ENCODE data around the gene TSHZ2.

TSHZ2 gene

DNA sequence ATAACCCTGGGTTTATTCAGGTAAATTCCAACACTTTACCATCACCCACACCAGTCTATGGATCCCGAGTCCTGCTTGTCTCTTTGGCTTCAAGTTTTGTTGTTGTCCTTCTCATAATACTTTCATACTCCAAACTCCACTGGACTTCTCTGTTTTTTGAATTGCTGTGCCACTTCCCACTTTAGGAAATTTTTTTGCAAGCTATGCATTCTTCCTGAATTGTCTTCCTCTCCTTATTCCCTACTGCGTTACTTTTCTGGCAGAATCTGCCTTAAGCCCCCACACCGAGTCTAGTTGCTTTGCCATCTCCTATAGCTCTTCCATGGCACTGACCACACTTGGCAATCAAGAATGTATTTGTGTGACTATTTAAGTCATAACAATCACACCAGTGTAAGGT lies 96.1 kb downstream of the TSHZ2 start:
- DNase-seq (ENCODE audit: low spot score) = no peak

DNA sequence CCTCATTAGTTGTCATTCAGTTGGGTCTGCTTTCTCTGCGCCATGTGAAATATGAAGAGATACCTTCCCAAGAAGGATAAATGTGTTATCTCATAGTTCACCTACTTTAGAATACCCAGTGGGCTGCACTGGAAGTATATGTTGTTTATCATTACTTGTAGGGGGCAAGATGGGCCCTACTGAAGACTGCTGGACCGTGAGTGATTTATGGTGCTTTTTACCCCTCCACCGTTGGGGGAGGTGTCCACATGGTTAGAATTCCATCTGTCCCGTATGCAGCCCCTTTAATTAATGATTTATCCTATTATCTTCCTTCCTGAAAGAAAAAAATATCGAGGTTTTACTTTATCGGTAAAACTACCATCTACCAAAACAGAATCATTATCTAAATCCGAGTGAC lies 97.0 kb downstream of the TSHZ2 start:
- no peak for DNase-seq (ENCODE audit: low spot score)

DNA sequence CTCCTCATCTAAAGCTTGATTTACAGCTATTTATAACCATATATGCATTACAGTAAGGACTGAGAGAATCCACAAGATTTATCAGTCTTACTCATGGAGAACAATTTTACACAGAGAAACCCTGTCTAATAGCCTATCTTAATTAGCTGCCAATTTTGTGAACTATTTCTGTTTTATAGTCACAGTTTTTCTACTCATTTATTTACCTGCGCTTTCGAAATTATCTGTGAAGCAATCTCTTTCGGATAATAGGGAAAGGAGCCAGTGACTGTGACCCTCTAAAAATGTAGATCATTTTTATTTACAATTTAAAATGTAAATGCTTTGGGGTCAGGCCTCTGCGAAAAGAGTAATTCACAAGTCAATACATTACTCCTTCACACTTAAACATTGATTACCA lies 98.1 kb downstream of the TSHZ2 start:
- no peak for DNase-seq (ENCODE audit: low spot score)

DNA sequence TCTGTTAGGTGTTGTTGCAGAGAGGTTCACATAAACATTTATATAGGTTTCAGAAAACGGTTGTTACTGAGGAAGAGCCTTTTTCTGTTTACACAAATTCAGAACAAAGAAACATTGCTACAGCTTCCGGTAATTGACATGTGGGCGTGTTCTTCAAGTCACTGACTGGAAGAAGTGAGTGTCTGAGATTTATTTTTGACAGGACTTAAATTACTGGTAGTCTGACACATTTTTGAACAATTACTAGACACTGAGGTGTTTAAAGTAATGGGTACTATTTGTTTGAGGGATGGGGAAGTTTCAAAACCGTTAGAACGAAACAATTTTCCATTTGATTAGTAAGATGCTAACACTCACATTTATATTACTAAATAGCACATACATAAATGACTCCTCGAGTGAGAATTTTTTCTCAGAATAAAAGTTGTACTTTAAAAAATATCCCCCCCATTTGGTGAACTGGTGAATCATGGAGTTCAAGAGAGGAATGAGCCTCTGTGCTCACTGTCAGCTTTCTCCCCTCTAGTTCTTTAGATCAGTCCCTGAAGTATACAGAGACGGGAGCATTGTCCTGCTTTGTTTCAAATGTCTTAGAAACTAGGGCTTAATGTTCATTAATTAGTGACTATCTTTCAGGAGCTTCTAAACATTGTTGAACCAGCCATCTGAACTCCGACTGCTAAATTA lies 98.7 kb downstream of the TSHZ2 start:
- DNase-seq (ENCODE audit: low spot score) = no peak

DNA sequence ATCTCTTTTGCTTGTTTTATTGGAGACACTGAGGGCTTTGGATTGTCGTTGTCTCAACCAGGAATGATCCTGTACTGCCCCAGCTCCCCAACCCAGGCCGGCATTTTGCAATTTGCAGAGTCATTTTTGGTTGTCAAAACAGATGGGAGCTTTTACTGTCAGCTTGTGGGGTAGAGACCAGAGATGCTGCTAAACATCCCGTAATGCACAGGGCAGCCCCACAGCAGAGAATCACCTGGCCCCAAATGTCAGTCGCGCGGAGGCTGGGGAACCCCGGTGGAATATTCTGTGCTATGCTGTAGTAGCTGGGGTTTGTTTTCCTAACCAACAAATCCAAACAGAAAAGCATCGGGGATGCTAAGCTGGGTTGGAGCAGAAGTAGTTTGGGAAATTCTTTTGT lies 99.7 kb downstream of the TSHZ2 start:
- no peak for DNase-seq (ENCODE audit: low spot score)

DNA sequence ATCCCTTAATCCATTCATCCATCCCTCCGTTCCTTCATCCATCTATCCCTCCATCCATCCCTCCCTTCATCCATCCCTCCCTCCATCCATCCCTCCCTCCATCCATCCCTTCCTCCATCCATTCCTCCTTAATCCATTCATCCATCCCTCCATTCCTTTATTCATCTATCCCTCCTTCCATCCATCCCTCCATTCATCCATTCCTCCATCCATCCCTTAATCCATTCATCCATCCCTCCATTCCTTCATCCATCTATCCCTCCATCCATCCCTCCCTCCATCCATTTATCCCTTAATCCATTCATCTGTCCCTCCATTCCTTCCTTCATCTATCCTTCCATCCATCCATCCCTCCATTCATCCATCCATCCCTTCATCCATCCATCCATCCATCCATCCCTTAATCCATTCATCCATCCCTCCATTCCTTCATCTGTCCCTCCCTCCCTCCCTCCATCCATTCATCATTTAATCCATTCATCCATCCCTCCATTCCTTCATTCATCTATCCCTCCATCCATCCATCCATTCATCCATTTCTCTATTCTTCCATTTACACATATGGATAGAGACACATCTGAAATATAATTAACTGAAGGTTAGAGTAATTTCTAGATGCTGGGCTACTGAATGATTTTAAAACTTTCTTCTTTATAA lies 100.9 kb downstream of the TSHZ2 start:
- DNase-seq (ENCODE audit: low spot score) = no peak

DNA sequence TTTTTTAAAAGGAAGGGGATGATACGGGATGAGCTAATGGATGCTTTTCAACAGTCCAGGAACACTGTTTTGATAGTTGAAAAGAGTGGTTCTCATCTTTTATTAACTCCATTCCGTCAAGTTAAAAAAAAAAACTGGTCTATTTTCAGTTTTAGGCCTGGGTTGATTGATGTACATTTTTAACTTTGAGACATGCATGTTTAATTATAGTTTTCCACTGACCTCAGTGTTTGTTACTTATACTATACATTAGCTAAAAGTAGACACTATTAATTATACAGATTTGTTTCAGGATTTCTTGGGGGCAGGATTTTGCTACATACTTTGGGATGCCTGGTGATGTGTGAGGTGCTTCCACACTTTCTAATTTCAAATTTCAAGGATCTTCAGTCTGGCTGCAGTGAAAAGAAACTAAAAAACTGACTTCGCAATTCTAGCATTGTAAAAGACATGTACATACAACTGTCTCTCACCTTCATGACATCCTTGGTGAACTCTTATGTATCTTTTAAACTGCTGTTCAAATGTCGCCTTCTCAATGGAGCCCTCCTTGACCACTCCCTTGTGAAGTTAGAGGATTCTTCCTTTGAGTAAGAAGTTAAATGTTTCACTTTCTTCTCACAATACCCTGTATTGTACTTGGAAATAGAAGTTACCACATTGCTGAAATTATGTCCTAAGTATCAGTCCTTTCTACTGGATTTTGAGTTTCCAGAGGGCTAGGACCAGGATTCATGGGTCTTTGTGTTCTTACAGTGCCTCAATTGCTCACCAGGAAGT lies 101.7 kb downstream of the TSHZ2 start:
- no peak for DNase-seq (ENCODE audit: low spot score)

DNA sequence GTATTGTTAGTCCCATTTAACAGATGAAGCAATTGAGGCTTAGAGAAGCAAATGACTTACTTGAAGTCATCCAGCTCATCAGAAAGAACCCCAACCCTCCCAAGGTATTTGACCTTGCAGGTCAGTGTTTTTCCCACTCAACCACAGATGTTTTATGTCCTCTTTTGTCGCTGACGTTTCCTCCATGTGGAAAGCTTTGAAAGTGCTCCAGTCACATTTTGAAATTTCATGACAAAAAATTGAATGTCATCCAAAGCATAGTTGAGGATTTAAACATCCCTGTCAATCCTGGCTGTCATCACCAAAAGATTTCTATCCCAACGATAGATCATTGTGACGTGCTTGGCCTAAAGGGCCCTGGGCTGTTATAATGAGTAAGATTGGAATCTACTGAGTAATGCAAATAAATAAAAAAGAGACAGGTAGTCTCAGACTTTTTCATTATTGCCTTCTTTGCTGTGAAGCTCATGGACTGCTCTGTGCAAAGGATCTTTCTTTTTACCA lies 102.7 kb downstream of the TSHZ2 start:
- no peak for DNase-seq (ENCODE audit: low spot score)

DNA sequence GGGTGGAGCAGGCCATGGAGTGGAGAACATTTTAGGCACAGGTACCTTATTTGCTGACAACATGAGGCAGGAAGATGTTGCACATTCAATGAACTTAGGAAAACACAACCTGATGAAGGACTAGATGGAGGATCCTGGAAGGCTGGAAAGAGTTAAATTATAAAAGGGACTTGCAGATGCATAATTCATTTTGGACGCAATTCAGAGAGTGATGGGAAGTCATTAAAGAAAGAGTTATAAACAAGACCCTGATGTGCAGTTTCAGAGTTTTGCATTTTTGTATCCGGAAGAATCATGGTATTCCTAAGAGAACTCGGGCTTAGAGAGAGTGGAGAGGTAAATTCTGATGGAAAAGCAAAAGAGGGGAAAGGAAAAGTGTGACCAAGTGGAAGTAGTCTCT lies 104.5 kb downstream of the TSHZ2 start:
- DNase-seq (ENCODE audit: low spot score) = no peak

DNA sequence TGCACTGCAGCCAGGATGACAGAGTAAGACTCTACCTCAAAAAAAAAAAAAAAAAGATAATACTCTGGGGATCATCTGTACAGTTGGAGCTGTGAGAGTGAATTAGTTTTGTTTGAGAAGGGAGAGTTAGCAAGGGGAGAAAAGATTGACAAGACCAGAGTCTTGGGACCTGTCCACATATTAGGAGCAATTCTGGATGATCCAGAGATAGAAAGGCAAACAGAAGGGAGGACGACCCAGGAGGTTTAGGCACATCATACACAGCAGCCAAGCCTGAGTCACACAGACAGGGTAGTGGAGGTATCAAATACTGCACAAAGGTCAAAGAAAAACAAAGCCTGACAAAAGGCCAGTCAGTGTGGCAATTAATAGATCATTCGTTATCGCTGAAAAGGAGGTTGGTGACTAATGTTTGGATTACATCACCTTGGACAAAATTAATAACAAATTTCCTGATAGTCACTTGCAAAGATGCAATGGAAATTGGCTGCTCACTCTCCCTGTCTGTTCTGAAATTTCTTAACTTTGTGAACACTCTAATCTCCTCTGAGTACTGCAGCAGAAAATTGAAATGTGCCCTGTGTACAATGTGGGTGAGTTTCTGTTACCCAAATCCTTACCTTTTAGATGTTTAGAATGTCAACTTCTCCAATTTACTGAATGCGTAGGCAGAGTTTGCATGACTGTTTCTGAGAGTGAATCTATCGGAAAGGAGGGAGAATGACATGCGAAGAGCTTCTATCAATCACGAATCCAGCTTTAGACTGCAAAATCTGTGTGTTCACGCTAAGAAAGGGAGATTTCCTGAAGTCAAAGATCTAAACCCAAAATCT lies 105.4 kb downstream of the TSHZ2 start:
- DNase-seq (ENCODE audit: low spot score) = no peak

DNA sequence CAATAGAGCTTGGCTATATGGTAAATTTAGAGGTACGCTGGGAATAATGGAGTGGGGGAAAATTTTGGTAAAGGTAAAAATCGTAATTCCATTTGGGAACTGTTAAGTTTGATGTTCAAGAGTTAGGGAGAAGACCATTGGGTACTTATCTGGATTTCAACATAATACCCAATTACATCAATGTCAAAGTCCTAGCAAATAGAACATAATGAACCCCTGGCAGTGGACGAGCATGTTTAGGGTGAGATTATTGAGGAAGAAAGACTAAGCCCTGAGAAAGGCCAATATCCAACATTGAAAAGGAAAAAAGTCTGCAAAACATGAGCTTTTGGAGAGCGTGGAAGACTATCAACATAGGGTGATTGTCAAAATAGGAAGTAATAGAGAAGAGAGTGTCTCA lies 106.6 kb downstream of the TSHZ2 start:
- DNase-seq (ENCODE audit: low spot score) = no peak

DNA sequence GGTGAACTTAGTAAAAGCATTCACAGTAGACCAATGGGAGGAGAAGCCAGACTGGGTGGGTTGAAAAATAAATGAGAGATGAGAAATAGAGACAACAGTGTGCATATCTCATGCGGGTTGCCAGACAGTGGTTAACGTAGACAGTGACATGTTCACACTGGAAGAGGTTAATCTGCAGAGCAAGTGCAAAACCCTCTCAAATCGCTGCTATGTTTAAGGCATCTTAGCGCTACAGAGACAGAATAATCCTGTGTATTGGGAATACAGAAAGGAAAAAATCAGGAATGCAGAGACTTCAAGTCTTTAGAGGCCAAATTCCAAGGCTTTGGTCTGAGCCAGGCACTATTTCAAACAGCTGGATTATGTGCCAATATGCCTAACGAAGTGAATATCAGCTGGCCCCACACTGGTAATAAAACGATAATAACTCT lies 107.1 kb downstream of the TSHZ2 start:
- DNase-seq (ENCODE audit: low spot score) = no peak

DNA sequence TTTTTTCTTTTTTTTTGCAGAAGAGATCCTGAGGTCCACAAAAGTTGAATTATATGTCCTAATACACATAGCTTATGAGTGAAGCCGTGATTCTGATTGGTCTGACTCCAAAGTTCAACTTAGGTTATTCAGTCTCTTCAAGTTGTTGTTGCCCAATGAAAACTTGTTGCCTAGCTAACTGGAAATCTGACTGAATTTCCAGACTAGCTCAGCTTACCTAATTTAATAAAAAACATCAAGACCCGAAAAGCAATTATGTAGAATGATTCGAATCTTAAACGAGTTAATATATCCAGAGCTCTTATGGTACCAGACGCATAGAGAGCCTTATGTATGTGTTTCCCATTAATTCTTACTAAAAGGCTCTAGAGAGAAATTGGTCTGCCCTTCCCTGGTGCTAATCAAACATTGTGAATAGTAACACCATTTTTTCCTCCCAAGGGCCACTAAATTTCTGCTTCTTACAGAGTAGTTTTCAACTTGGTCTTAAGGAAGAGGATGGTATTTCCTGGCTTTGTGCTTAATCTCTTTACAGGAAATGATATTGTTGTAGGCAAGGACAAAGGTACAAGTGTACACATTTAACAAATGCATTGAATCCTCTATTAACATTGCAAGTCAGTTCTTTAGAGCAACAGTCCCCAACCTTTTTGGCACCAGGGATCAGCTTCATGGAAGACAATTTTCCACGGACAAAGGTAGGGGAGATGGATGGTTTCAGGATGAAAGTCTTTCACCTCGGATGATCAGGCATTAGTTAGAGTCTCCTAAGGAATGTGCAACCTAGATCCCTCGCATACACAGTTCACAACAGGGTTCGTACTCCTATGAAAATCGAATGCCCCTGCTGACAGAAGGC lies 107.9 kb downstream of the TSHZ2 start:
- no peak for DNase-seq (ENCODE audit: low spot score)

DNA sequence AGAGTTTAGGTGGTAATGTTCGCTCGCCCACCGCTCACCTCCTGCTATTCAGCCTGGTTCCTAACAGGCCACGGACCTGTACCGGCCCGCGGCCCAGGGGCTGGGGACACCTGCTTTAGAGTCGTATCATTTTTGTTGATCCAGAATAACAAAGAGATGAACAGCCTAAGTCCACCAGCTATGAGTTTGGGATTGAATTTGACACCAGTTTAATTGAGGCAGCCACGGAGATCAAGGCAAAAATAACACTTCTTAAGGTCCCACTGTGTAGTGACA lies 108.5 kb downstream of the TSHZ2 start:
- DNase-seq (ENCODE audit: low spot score) = no peak

DNA sequence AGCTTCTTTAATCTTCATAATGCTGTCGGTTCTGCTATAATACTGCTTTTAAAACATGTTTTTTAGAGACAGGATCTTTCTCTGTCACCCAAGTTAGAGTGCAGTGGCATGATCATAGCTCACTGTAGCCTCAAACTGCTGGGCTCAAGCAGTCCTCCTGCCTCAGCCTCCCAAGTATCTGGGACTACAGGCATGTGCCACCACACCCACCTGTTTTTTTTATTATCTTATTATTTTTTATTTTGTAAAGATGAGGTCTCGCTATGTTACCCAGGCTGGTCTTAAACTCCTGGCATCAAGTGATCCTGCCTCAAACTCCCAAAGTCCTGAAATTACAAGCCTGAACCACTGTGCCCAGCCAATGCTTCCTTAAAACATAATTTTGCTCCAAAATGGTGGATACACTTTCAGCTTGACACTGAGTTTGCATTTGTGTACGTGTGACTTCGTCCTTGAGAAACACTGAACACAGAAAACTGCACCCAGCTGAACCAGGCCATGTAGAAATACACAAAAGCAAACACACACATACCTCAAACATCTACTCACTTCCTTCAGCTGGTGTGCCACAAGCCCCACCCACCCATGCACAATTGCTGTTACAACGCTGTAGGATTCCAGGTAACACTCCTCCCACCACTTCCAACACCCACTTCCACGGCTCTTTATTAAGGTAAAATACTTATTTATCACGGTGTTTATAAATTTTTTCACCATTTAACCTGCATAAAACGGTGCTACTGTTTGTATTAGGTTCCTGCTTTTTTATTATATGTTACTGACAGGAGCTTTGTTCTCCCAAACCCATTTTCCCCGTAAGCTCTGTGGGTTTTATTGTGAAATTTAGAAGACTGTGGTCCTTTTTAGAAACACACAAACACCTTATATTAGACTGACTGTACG lies 109.1 kb downstream of the TSHZ2 start:
- DNase-seq (ENCODE audit: low spot score) = no peak

DNA sequence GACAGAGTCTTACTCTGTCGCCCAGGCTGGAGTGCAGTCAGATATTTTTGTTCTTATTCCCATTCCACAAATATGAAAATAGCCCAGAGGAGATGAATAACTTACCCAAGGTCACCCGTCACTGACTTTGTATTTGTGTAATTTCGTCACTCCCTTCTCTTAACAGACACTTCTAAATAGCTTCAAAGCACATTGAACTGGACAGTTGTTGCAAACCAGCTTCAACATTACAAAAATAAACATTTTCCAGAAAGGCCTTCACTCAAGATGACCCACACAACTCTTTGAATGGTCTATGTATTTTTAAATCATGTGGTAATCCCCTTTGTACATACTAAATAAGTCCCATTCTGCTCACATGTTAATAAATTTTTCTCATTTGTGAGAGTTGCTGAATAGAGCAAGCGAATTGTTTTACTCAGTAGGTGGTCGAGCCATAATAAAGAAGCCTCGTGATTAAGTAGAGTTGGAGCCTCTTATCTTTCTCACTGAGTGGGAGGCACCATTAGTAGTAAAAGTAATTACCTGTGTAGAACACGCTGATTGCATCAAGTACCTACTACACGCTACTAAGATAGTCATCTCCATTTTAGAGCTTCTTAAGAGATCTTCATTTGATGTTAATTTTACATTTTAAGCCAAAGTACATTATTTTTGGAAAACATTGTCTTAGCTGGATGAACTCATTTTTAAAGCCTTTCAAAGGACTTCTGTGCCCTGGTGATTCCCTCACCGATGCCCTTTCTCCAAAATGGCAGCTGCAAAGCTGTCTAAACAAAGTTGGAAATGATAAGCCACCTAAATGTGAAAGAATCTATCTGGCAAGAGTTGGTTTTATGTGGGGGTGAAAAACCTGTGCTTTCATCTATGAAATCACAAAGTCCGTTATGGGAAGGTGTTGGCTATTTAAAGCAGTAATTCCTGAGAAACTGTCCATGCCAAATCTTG lies 110.0 kb downstream of the TSHZ2 start:
- DNase-seq (ENCODE audit: low spot score) = no peak

DNA sequence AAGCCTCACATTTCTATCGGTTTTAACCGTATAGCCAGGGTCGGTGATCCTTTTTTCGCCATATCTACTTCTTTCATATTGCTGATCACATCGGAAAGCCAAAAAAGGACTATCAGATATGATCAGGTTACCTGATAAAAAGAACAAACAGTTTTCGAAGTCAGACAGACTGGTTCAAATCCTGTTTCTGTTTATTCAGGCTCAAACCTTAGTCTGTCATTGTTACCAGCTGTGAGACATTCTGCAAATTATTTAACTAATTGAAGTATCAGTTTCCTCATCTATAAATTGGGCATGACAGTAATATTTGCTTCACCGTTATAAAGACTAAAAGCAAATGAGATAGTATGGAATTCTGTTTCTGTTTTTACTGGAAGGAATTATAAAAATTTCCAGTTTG lies 111.3 kb downstream of the TSHZ2 start:
- no peak for DNase-seq (ENCODE audit: low spot score)

DNA sequence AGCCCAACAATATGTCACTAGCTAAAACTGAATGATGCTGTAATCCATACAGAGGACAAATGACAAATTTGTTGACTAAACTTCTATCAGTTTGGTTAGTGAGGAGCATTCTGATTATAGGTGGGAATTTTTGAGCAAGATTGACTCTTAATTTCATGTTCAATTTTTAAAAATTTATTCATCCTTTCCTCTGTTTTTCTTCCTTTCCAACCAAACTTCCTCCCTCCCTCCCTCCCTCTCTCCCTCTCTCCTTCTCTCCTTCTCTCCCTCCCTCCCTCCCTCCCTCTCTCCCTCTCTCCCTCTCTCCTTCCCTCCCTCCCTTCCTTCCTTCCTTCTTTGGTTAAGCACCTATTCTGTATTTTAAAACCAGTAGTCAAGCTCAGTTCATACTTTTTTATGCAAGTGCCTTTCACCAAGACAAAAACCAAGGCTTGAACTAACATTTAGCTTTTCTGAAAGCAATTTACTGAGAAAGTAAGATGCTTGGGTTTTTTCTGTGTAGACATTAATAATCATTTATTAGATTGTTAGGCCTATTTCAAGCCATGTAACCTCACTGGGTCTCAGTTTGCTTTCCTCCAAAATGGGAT lies 112.3 kb downstream of the TSHZ2 start:
- DNase-seq (ENCODE audit: low spot score) = no peak

DNA sequence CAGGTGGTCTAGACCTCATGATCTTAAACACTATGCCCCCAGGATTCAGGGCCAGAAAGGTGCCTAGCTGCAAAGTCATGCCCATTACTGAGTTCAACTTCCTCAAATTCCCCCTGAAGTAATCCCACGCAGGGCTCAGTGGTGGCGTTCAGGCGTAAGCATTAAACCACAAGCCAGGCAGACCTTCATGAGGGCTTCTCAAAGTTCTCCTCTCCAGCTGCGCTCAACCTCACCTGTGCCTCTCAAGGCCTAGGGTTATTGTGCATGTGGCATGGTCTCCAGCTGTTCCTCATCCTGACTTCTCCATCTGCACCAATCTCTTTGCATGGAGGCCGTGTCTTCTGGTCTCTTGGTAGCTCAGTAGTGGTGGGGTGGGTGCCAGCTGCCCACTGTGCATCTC lies 113.6 kb downstream of the TSHZ2 start:
- DNase-seq (ENCODE audit: low spot score) = no peak
